Islet precursor cell (in vitro differentiated cells): ENCODE data around the gene PGLYRP4.

ENCODE experiments used
- DNase-seq: peaks from one replicate; pipeline ENCODE4 v3.0.0-alpha.2; 2018

Gene PGLYRP4

DNA sequence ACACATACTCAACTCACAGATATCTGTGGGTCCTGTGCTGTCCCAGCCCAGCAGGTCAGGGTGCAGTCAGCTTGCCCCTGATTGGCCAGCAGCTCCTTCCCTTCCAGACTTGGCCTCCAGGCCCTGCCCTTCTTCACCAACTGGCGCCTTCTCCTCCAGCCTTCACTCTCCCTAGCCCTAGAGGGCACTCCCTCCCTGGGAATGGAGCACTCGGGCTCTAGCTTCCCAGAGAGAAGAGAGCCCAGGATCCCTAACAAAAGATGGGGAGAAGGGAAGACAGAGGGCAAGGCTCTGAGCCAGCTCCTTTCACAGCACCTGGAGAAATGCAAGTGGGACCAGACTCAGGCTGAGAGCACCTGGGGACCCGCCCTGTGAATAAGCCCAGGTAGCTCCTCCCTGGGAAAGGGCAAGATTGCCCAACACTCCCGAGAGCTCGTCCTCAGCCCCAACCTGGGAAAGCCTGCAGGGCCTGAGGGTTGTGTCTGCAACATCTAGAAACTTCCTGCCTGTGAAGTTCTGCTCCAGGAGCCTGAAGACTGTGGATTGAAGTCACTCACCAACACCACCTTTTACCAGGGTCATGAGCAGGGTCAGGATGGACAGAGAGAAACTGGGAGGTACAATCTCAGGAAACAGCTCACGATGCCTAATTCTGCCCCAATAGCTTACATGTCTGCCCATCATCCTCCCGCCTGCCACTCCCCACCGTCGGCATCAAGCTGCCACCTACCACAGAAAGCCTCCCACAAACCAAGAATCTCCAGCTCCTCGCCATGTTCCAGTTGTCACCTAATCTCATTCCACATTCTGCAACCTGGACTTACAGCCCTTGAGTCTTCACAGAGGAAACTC lies at the start of gene PGLYRP4:
PGLYRP4 (minus strand) TSS at position 331 of the 852 bp plus-strand sequence. CDS start 909 bp downstream, outside the sequence.
- peak; percentile 54 for DNase-seq

- DNase-seq, result peak; percentile 35
These were observed 49.4 kb upstream of the PGLYRP4 start for GRCh38 chr1:153397924-153398651.

DNA sequence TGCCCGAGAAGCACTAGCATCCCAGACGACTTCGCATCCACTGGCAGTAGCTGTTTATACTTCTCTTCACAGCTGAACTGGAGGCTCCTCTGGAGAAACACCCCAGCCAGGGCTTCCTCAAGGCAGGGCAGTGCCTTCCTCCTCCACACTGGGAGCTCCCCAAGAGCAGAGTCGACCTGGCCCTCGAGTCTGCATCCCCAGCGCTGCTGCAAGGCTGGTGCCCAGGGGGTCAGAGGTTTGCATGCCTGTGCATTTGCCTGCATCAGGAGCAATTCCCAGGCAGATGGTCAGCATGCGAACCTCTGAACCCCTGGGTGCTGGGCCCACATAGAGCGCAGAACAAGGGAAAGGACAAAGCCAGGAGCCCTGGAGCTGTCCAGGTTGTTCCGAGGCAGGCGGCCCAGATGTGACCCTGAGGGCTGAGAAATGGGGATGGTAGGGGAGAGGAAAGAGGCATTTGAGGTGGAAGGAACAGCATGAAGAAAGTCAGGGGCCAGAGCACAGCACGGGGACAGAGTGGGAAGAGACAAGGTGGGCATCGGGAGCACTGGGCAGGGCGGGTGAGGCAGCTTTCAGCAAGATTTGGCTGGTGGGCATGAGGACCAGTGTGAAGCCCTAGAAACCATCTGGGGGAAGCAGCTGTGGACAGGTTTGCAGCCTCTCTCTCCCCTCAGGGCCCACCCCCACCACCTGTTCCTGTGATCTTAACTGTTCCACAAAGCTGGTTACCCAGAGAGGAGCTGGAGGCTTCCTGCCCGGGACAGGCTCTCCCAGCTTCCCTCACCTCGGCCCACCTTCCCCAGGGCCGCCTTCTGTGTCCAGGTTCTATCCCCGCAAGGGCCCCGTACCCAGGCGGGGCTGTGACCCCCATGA lies 48.6 kb upstream of the PGLYRP4 start:
- DNase-seq, result peak; percentile 50

DNA sequence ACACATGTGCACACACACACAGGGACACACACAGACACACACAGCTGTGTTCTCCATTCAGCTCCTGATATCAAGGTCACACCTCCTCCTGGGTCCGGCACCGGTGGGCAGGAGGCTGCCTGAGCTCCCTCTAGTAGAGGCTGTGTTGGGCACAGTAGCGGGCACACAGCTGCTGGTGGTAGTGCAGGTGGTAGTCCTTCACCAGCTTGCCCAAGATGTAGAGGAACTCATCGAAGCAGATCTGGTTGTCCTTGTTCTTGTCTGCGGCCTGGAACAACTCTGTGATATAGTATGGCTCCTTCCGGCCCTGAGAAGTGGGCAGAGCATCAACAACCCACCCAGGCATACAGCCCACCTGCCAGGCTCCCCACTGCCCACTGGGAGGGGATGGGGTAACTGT lies 47.8 kb upstream of the PGLYRP4 start:
- DNase-seq, result peak; percentile 39

- DNase-seq, result peak; percentile 35
These were observed 47.1 kb upstream of the PGLYRP4 start for GRCh38 chr1:153395776-153396175.

GRCh38 chr1:153395136-153395685 lies 46.6 kb upstream of the PGLYRP4 start:
- peak; percentile 43 for DNase-seq

GRCh38 chr1:153394391-153394790 lies 45.8 kb upstream of the PGLYRP4 start:
- DNase-seq, result peak; percentile 34

DNA sequence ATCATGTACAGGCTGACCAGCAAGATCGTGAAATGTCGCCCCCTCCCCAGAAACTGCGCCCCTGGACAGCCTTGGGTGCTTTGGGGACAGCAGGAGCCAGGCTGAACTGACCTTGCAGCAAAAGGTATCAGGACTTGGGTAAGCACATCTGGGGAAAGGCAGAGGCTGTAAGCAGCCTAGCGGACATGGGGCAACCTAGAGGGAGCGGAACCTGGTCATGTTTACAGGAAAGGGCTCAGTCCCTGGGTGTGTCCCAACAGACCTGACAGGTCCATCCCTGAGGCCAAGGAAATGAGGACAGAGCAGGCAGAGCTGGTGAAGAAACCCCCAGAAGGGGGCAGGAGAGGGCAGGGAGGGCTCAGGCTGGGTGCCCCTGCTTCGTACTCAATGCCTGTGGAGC lies 45.3 kb upstream of the PGLYRP4 start:
- peak; percentile 60 for DNase-seq

DNA sequence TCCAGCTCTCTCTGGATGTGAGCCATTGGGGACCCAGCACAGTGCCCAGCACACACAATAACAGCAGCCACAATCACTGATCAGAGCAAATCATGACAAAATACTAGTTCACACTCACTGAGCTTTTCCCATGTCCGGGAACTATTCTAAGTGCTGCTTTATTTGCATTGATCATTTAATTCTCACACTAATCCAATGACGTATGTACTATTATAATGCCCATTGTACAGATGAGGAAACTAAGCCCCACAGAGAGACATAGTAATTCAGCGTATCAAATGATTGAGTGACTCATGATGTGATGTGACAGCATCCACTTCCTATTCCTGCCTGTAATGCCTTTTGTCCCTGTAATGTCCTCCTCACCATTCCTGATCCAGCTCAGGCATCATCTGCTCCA lies 44.2 kb upstream of the PGLYRP4 start:
- no peak for DNase-seq

GRCh38 chr1:153392258-153392657 lies 43.6 kb upstream of the PGLYRP4 start:
- DNase-seq, result no peak

GRCh38 chr1:153390938-153391710 lies 42.5 kb upstream of the PGLYRP4 start, which contains the start of gene S100A8:
Gene S100A8 (minus strand): TSS chr1:153391073. CDS start chr1:153390535, 538 bp downstream.
- peak; percentile 22 for DNase-seq

- DNase-seq, result peak; percentile 42
These were observed 41.6 kb upstream of the PGLYRP4 start for GRCh38 chr1:153389973-153390879.

- no peak for DNase-seq
These were observed 40.8 kb upstream of the PGLYRP4 start for GRCh38 chr1:153389401-153389800.

DNA sequence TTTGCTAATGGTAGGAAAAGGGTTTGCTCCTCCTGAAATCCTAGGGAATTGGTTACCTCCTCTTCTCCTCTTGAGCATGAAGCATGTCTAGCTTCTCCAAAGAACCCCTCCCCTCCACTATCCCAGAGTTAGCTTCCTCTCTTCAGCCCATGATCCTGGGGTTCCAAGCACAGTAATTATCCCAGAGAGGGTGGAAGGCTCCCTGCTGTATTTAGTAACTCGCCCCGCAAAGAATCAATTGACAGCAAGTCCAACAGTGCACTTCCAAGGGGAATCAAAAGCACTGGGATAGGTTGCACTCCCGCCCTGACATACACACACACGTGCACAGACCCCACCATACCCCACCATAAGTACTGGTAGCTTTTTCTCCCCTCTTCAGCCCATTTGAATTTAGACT lies 39.1 kb upstream of the PGLYRP4 start:
- peak; percentile 14 for DNase-seq

DNA sequence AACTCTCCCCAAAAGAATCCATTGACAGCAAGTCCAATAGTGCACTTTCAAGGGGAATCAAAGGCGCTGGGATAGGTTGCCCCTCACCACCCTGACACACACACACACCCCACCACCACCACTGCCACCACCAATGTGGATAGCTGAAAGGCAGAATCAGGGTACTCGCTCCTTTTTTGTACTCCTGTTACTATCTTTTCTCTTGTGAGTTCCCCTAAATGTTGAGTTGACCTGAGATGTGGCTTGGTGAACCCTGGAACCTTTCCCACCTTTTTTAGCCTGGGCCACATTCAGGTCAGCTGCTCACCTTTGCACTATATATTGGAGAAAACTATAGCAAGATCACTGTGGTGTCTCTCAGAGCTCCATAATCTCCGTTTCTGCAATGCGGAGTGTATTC lies 38.4 kb upstream of the PGLYRP4 start:
- peak; percentile 8 for DNase-seq

DNA sequence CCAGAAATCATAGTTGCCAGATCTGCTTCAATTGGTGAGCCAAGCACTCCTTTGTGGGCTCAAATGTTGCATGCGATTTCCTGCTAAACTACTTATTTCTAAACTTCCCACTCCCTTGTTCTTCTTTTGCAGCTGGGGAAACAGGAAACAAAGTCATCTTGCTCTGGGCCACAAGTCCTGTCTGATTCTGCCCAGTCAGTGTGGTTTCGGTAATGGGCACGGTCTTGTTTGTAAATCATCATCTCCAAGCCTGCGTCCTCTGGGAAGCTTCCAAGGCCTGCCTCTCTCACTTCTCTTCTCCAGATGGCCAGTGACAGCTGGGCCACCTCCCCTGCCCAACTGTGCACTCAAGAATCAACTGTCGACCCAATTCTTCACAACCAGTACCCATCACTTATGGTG lies 37.9 kb upstream of the PGLYRP4 start:
- peak; percentile 18 for DNase-seq

DNA sequence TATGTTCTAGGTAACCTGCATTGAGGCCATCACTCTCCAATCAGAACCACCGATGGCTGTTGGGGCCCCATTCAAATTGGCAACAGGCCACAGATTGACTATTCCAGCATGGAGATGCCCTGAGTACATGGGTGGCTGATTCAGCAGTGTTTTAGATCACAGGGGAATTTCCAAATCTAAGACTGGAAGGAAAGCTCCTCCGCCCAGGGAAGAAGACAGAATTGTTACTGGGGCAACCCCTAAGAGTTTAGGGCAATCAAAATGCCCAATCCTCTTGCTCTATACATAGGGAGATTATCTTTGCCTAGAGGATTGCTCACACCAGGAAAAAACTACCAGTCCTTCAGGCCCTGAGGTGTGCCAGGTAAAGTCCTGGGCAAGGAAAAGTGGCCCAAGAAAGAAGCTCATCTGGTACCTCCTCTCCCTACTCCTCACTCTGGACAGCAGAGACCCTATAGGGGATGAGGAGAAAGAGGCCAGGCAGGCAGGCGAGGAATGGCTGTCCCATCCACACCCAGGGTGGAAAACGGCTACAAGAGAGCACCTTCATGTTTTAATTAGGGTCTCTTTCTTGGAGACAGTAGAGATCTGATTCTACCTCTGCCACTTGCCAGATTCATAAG lies 36.4 kb upstream of the PGLYRP4 start:
- peak; percentile 22 for DNase-seq

DNA sequence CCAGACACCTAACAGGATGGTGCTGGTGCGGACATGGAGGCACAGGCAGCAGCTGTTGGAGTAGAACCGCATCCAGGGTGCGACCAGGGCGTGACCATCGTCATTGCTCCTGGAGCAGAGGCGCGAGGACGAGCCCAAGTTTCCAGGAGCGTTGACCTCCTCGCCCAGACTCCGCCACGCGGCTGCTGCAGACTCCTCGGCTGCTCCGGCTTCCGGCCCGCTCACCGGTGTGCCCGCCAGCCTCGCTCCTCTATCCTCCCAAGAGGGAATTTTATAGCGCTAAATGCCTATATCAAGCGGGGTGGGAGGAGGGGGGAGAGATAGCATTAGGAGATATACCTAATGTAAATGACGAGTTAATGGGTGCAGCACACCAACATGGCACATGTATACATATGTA lies 32.1 kb upstream of the PGLYRP4 start:
- peak; percentile 28 for DNase-seq

DNA sequence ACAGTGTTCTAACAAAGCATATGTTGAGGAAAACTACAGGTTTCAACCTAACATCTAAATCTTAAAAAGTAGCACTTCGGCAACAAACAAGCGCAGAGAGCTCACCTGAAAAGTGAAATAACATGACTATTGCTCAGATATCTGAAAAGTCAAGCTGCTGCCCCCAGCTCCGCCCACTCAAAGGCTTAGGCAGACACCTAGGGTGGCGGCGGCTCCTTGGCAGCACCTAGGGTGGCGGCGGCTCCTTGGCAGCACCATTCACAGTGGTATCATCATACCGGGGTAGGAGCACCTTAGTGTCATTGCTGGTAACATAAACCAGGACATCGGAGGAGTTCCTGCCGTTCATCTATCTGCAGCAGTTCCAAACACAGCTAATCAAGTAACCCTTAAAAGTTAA lies 30.9 kb upstream of the PGLYRP4 start:
- DNase-seq, result peak; percentile 7

DNA sequence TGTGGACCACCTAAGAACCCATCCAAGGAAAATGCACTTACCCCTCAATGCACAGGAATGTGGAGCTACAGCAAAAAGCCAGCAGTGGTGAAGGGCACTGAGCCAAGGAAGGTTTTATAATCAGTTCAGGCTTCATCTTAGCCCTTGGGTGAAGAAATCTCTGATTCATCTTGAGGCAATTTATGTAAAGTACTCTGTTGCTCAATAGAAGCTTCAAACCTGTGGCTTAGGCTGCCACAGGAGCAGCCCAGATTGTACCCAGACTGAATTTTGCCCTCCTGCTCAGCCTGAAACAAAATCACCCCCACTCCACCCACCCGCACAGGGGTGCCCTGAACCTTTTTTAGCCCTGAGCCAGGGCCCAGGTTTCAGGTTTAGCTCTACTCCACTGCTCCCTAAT lies 26.9 kb upstream of the PGLYRP4 start, which contains the start of gene S100A12:
S100A12 (minus strand) TSS at position 111 of the 400 bp plus-strand sequence. CDS start 1,029 bp downstream, outside the sequence.
- DNase-seq, result peak; percentile 25
